ENCODE results near the gene DSTYK. TPM values are rescaled to one million over a fixed set of nuclear protein-coding genes. Genes with fewer than 3 reads are reported as not detected.

The DSTYK gene
- polyA plus RNA-seq, 1 of the 3 experiments (the other 2 are of a cell fraction) = 4.4 TPM

GRCh38 chr1:205251576-205251975 lies 40.1 kb upstream of the DSTYK start:
- Histone ChIP-seq H3K9me3 (no peaks in the 10 kb centered on the region), H3K27me3 (ENCODE audit: insufficient read depth) (no peaks in the 10 kb centered on the region), H3K9me2 (no peaks in the 10 kb centered on the region), H3K4me1 (ENCODE audit: control insufficient read depth in 1 of 2, insufficient read depth in 2 of 2, low read depth in 1 of 2, low read length in 1 of 2) (peaks cover 7 to 25% of the 10 kb centered on the region in 2 experiments; a peak in 1 of 4 replicates), H4K20me1 (ENCODE audit: insufficient read depth) (no peaks in the 10 kb centered on the region), H3K79me2 (ENCODE audit: insufficient read depth) (no peaks in the 10 kb centered on the region), H3K4me3 (ENCODE audit: low read depth in 2 of 2, low read length in 1 of 2) (no peak overlapping the region), H3K36me3 (replicated peaks in 1 of 2; ENCODE audit: control insufficient read depth in 1 of 2, insufficient read depth in 2 of 2, low read length in 1 of 2) (no peaks in the 10 kb centered on the region), H3F3A (replicated peaks; ENCODE audit: insufficient read depth) (no peaks in the 10 kb centered on the region), H3K4me2 (no peak overlapping the region), H2AFZ (ENCODE audit: low read depth) (no peak overlapping the region), H3K9ac (no peak overlapping the region), H3K27ac (ENCODE audit: low read depth in 2 of 2, low read length in 1 of 2) (no peak overlapping the region)
- no peak for DNase-seq
- CTCF ChIA-PET = interaction anchor here (0.7 to 9.8 kb wide), 12 partner anchors 21 to 445 kb away, joined by 3 to 154 read pairs (median 4); partner anchors contain the start of genes NUAK2 and TMCC2
- 77% methylated on average over 5 of the region's 5 CpGs for WGBS (ENCODE audit: low lambda C conversion rate)
- TF ChIP-seq TAF1 (IDR thresholded peaks at IDR 0.05; ENCODE audit: borderline replicate concordance, low read depth, low read length) = no peak
- TF ChIP-seq PBX3 (IDR thresholded peaks at IDR 0.05) = no peak
- TF ChIP-seq SIN3A (IDR thresholded peaks at IDR 0.05; ENCODE audit: borderline replicate concordance, low read depth, low read length) = no peak
- POLR2A ChIA-PET = no interaction called here

GRCh38 chr1:205250699-205251098 lies 39.2 kb upstream of the DSTYK start:
- CTCF ChIA-PET = interaction anchor here (1.2 to 2.1 kb wide), 6 partner anchors 21 to 261 kb away, joined by 3 to 7 read pairs (median 6); no protein-coding TSS in a partner anchor
- H3K9ac ChIP-seq = no peak overlapping the region
- no peaks in the 10 kb centered on the region for H3K27me3 ChIP-seq (ENCODE audit: insufficient read depth)
- no peaks in the 10 kb centered on the region for H3F3A ChIP-seq (replicated peaks; ENCODE audit: insufficient read depth)
- no peaks in the 10 kb centered on the region for H3K36me3 ChIP-seq (replicated peaks in 1 of 2; ENCODE audit: control insufficient read depth in 1 of 2, insufficient read depth in 2 of 2, low read length in 1 of 2)
- H2AFZ ChIP-seq (ENCODE audit: low read depth) = no peak overlapping the region
- no peaks in the 10 kb centered on the region for H3K79me2 ChIP-seq (ENCODE audit: insufficient read depth)
- H3K9me2 ChIP-seq = no peaks in the 10 kb centered on the region
- H3K4me3 ChIP-seq (ENCODE audit: low read depth in 2 of 2, low read length in 1 of 2) = no peak overlapping the region
- TF ChIP-seq NFIC (IDR thresholded peaks at IDR 0.05; ENCODE audit: borderline replicate concordance) = no peak
- TF ChIP-seq USF1 (IDR thresholded peaks at IDR 0.05; ENCODE audit: borderline replicate concordance, low read depth) = no peak
- TF ChIP-seq CHD2 (IDR thresholded peaks at IDR 0.05; ENCODE audit: low read length, partially characterized antibody) = no peak
- no peak for TF ChIP-seq NRF1 (IDR thresholded peaks at IDR 0.05; ENCODE audit: low read depth, low read length)
- TF ChIP-seq GABPA (IDR thresholded peaks at IDR 0.05; ENCODE audit: low read depth) = no peak
- no peak for TF ChIP-seq EP300 (IDR thresholded peaks at IDR 0.05; ENCODE audit: borderline replicate concordance in 1 of 2, low read depth in 1 of 2, low read length in 1 of 2)
- DNase-seq = no peak
- 45% methylated on average over 3 of the region's 6 CpGs for WGBS (ENCODE audit: low lambda C conversion rate)
- POLR2A ChIA-PET = no interaction called here
- no peak overlapping the region for H3K4me2 ChIP-seq
- H3K4me1 ChIP-seq (ENCODE audit: control insufficient read depth in 1 of 2, insufficient read depth in 2 of 2, low read depth in 1 of 2, low read length in 1 of 2) = peaks cover 7 to 20% of the 10 kb centered on the region in 2 experiments; a peak in 1 of 4 replicates
- H3K27ac ChIP-seq (ENCODE audit: low read depth in 2 of 2, low read length in 1 of 2) = no peak overlapping the region
- no peaks in the 10 kb centered on the region for H4K20me1 ChIP-seq (ENCODE audit: insufficient read depth)
- H3K9me3 ChIP-seq = no peaks in the 10 kb centered on the region

- no peaks in the 10 kb centered on the region for H4K20me1 ChIP-seq (ENCODE audit: insufficient read depth)
- ChIA-PET POLR2A (no interaction called here), CTCF (interaction anchor here (1.8 kb wide), 1 partner anchor 24 kb away, joined by 7 read pairs; no protein-coding TSS in a partner anchor)
- no peaks in the 10 kb centered on the region for H3K9me3 ChIP-seq
- no peak overlapping the region for H2AFZ ChIP-seq (ENCODE audit: low read depth)
- H3K4me3 ChIP-seq (ENCODE audit: low read depth in 2 of 2, low read length in 1 of 2) = no peak overlapping the region
- DNase-seq = no peak
- no peaks in the 10 kb centered on the region for H3F3A ChIP-seq (replicated peaks; ENCODE audit: insufficient read depth)
- H3K4me2 ChIP-seq = peak overlapping the region; percentile 37; the same call in 1 of the 2 replicates
- TF ChIP-seq NRF1 (IDR thresholded peaks at IDR 0.05; ENCODE audit: low read depth, low read length) (no peak), USF2 (IDR thresholded peaks at IDR 0.05; ENCODE audit: borderline replicate concordance, low read depth, low read length) (no peak), FOSL2 (IDR thresholded peaks at IDR 0.05; ENCODE audit: borderline replicate concordance, low read depth) (no peak), PBX3 (IDR thresholded peaks at IDR 0.05) (no peak), JUND (IDR thresholded peaks at IDR 0.05) (no peak), SIN3A (IDR thresholded peaks at IDR 0.05; ENCODE audit: borderline replicate concordance, low read depth, low read length) (no peak)
- H3K4me1 ChIP-seq (ENCODE audit: control insufficient read depth in 1 of 2, insufficient read depth in 2 of 2, low read depth in 1 of 2, low read length in 1 of 2) = peaks cover 7 to 20% of the 10 kb centered on the region in 2 experiments; a peak in 1 of 4 replicates
- no peaks in the 10 kb centered on the region for H3K9me2 ChIP-seq
- H3K36me3 ChIP-seq (replicated peaks in 1 of 2; ENCODE audit: control insufficient read depth in 1 of 2, insufficient read depth in 2 of 2, low read length in 1 of 2) = no peaks in the 10 kb centered on the region
- H3K27ac ChIP-seq (ENCODE audit: low read depth in 2 of 2, low read length in 1 of 2) = peak overlapping the region in 1 of 2 experiments; percentile 36; a peak in 1 of 4 replicates
- 80% methylated on average over 4 of the region's 4 CpGs for WGBS (ENCODE audit: low lambda C conversion rate)
- H3K79me2 ChIP-seq (ENCODE audit: insufficient read depth) = no peaks in the 10 kb centered on the region
- no peak overlapping the region for H3K9ac ChIP-seq
- no peaks in the 10 kb centered on the region for H3K27me3 ChIP-seq (ENCODE audit: insufficient read depth)
Measured at GRCh38 chr1:205249651-205250050, 38.1 kb upstream of the DSTYK start.

Measured in SK-N-SH (cell line).